Spleen (tissue), 11 donors: ENCODE results near the gene ACBD6. TPM values are rescaled to one million over a fixed set of nuclear protein-coding genes. Genes with fewer than 3 reads are reported as not detected.

ENCODE experiments used
- DNase-seq: peaks from one replicate; pipeline ENCODE4 v3.0.0-alpha.2; 2020
- H3K27ac ChIP-seq, 8 donors: fragments of 200-600 bp; sonication (generic) in 7 of 8; 1 replicate in 4 of 8; 2 replicates in 4 of 8; pipeline versions ENCODE4 v1.5.0 to v1.8.0; 2016 to 2021; ENCODE audit warnings: inconsistent platforms in 4 of 8, mild to moderate bottlenecking in 4 of 8, moderate library complexity in 1 of 8
- H3K27me3 ChIP-seq, 7 donors: fragments of 200-600 bp; sonication (generic) in 6 of 7; replicated peaks in 1 of 7; 1 replicate in 4 of 7; 2 replicates in 3 of 7; pipeline versions ENCODE4 v1.5.0 to v1.8.0; 2016 to 2021; ENCODE audit warnings: inconsistent platforms in 3 of 7, mild to moderate bottlenecking in 1 of 7
- H3K36me3 ChIP-seq, 6 donors: fragments of 200-600 bp; sonication (generic) in 5 of 6; 1 replicate in 4 of 6; 2 replicates in 2 of 6; pipeline versions ENCODE4 v1.5.0 to v1.8.0; 2016 to 2021; ENCODE audit warnings: inconsistent platforms in 2 of 6
- H3K4me1 ChIP-seq, 6 donors: fragments of 200-600 bp; sonication (generic) in 5 of 6; 1 replicate in 3 of 6; 2 replicates in 3 of 6; pipeline versions ENCODE4 v1.5.0 to v1.8.0; 2016 to 2021; ENCODE audit warnings: inconsistent platforms in 3 of 6
- H3K4me3 ChIP-seq, 8 donors: fragments of 200-600 bp; sonication (generic) in 7 of 8; 1 replicate in 4 of 8; 2 replicates in 4 of 8; pipeline versions ENCODE4 v1.5.0 to v1.8.0; 2016 to 2021; ENCODE audit warnings: inconsistent platforms in 4 of 8, mild to moderate bottlenecking in 4 of 8, moderate library complexity in 2 of 8
- H3K9me3 ChIP-seq, 8 donors: fragments of 200-600 bp; sonication (generic) in 7 of 8; 1 replicate in 4 of 8; 2 replicates in 4 of 8; pipeline versions ENCODE4 v1.5.0 to v1.8.0; 2016 to 2021; ENCODE audit warnings: inconsistent platforms in 4 of 8
- POLR2A ChIP-seq, 3 donors: fragments of 450-650 bp; IDR thresholded peaks; one replicate each; pipeline ENCODE4 v1.5.1; 2017; ENCODE audit warnings: antibody characterized with exemption in 3 of 3, mild to moderate bottlenecking in 1 of 3
- POLR2AphosphoS5 ChIP-seq, 3 donors: sonication (generic); formaldehyde crosslinking; IDR thresholded peaks; one replicate each; pipeline ENCODE4 v1.5.1; 2017; ENCODE audit warnings: antibody characterized with exemption in 3 of 3
- WGBS, 5 donors: extraction: QIAGEN DNeasy Blood & Tissue Kit in 3 of 5; methylation state at CpG; one replicate each; pipeline versions ENCODE4 v1.1.5 to v1.1.7; 2013 to 2018; 5-methylcytosine and 5-hydroxymethylcytosine counted together
- intact Hi-C: fragments of 100-400 bp; cut with DNase I; formaldehyde crosslinking; loops from one replicate; pipeline ENCODE4 v1.15.0; 2023; ENCODE audit warnings: low total_unique reads
- polyA plus RNA-seq, 3 donors: library from polyadenylated mRNA; stranded (reverse); fragments of 200-250 nt; gene quantifications; one replicate each; pipeline ENCODE4 v1.2.1, GENCODE V29; 2013
- total RNA-seq, 7 donors: library from RNA; depleted of rRNA in 3 of 7; stranded (reverse); fragments of >200 nt in 3 of 7; fragmentation: NEBNext Ultra II Directional in 4 of 7; extraction: Animal tissue kit (Norgen Biotek cat#: 25700) in 4 of 7; gene quantifications; one replicate each; pipeline versions ENCODE4 v1.1.0 to v1.2.1, GENCODE V29; 2016 to 2021
- TF ChIP-seq, protein P1 (sequence below), 11 experiments: fragments of 200-600 bp in 7 of 11; fragments of 450-650 bp in 4 of 11; sonication (generic) in 4 of 11; IDR thresholded peaks in 8 of 11; conservative IDR thresholded peaks in 3 of 11; 1 replicate in 7 of 11; 2 replicates in 4 of 11; pipeline versions ENCODE4 v1.4.0 to v1.8.0; 2016 to 2021; ENCODE audit warnings: antibody characterized with exemption in 11 of 11, inconsistent platforms in 4 of 11, mild to moderate bottlenecking in 1 of 11
- donor health status: healthy with polysubstance abuse.
- donor health status: DM: no; HTN: no; CAD: no; lungs with moderate emphysema.
- donor health status: DM: no; HTN: no; CAD: no.
- donor health status: Bipolar disorder and iron deficiency.
- donor health status: healthy.
- donor health status: DM: no; HTN: no; CAD: no.
- donor health status: DM: yes; HTN: yes; CAD: no.

Gene ACBD6
- total and polyA plus RNA-seq, 10 donors, result 27.2 to 62.9 (median 38.3) TPM

- H3K27me3 ChIP-seq, result no peaks in the 10 kb centered on the region
- H3K4me1 ChIP-seq, result no peaks in the 10 kb centered on the region
- H3K9me3 ChIP-seq, result no peaks in the 10 kb centered on the region
- no peak overlapping the region for H3K27ac ChIP-seq
- intact Hi-C loops, result no loop called here
- no peak for DNase-seq
- TF ChIP-seq, protein P1, sequence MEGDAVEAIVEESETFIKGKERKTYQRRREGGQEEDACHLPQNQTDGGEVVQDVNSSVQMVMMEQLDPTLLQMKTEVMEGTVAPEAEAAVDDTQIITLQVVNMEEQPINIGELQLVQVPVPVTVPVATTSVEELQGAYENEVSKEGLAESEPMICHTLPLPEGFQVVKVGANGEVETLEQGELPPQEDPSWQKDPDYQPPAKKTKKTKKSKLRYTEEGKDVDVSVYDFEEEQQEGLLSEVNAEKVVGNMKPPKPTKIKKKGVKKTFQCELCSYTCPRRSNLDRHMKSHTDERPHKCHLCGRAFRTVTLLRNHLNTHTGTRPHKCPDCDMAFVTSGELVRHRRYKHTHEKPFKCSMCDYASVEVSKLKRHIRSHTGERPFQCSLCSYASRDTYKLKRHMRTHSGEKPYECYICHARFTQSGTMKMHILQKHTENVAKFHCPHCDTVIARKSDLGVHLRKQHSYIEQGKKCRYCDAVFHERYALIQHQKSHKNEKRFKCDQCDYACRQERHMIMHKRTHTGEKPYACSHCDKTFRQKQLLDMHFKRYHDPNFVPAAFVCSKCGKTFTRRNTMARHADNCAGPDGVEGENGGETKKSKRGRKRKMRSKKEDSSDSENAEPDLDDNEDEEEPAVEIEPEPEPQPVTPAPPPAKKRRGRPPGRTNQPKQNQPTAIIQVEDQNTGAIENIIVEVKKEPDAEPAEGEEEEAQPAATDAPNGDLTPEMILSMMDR (IDR thresholded peaks at IDR 0.05 in 8 of 11, conservative IDR thresholded peaks at IDR 0.05 in 3 of 11), result no peak
- TF ChIP-seq POLR2AphosphoS5 (IDR thresholded peaks at IDR 0.05) (no peak), POLR2A (IDR thresholded peaks at IDR 0.05) (no peak)
- peaks cover 0 to 79% (median 16%) of the 10 kb centered on the region in 6 donors for H3K36me3 ChIP-seq
- 77 to 87% (median 83%) methylated on average over 2 of the region's 2 CpGs for WGBS, 5 donors
- H3K4me3 ChIP-seq, result no peak overlapping the region
These were observed 13.7 kb downstream of the ACBD6 start for GRCh38 chr1:180488661-180489060.

GRCh38 chr1:180486092-180486491 is 16.3 kb downstream of the ACBD6 start:
- no peak for TF ChIP-seq POLR2A (IDR thresholded peaks at IDR 0.05)
- TF ChIP-seq POLR2AphosphoS5 (IDR thresholded peaks at IDR 0.05), result no peak
- TF ChIP-seq, protein P1 (IDR thresholded peaks at IDR 0.05 in 8 of 11, conservative IDR thresholded peaks at IDR 0.05 in 3 of 11), result no peak
- intact Hi-C loops, result no loop called here
- no peak overlapping the region for H3K4me3 ChIP-seq
- H3K27me3 ChIP-seq, result no peaks in the 10 kb centered on the region
- 87 to 96% (median 94%) methylated on average over 1 of the region's 1 CpG for WGBS, 5 donors
- DNase-seq, result no peak
- H3K9me3 ChIP-seq, result no peaks in the 10 kb centered on the region
- H3K4me1 ChIP-seq, result peaks cover 0 to 12% (median 8%) of the 10 kb centered on the region in 6 donors
- no peak overlapping the region for H3K27ac ChIP-seq
- H3K36me3 ChIP-seq, result peaks cover 0 to 62% (median 10%) of the 10 kb centered on the region in 6 donors

DNA sequence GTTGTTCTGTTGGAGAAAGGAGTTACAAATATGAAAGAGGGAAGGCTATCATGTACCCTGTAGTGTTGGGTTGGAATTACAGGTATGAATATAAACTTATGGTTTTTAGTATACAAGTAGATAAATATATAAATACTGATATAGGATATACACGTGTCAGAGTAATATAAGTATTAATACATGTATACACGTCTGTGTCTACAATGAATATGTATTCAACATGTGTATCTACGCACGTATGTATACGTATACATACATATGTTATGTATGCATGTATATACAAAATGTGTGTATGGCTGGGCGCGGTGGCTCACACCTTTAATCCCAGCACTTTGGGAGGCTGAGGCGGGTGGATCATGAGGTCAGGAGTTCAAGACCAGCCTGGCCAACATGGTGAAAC is 17.9 kb downstream of the ACBD6 start:
- 94 to 98% (median 96%) methylated on average over 8 of the region's 8 CpGs for WGBS, 5 donors
- H3K4me1 ChIP-seq, result peaks cover 0 to 12% (median 8%) of the 10 kb centered on the region in 6 donors
- no peaks in the 10 kb centered on the region for H3K9me3 ChIP-seq
- intact Hi-C loops, result no loop called here
- no peak for TF ChIP-seq POLR2A (IDR thresholded peaks at IDR 0.05)
- TF ChIP-seq, protein P1 (IDR thresholded peaks at IDR 0.05 in 8 of 11, conservative IDR thresholded peaks at IDR 0.05 in 3 of 11), result no peak
- TF ChIP-seq POLR2AphosphoS5 (IDR thresholded peaks at IDR 0.05), result no peak
- H3K27me3 ChIP-seq, result no peaks in the 10 kb centered on the region
- H3K36me3 ChIP-seq, result peaks cover 2 to 51% (median 12%) of the 10 kb centered on the region in 6 donors
- no peak for DNase-seq
- H3K4me3 ChIP-seq, result no peak overlapping the region
- H3K27ac ChIP-seq, result no peak overlapping the region

- Histone ChIP-seq H3K36me3 (peaks cover 2 to 46% (median 18%) of the 10 kb centered on the region in 6 donors), H3K4me1 (peaks cover 0 to 12% (median 8%) of the 10 kb centered on the region in 6 donors), H3K27me3 (no peaks in the 10 kb centered on the region), H3K9me3 (no peaks in the 10 kb centered on the region), H3K27ac (no peak overlapping the region), H3K4me3 (no peak overlapping the region)
- TF ChIP-seq POLR2AphosphoS5 (IDR thresholded peaks at IDR 0.05) (no peak), POLR2A (IDR thresholded peaks at IDR 0.05) (no peak)
- TF ChIP-seq, protein P1 (IDR thresholded peaks at IDR 0.05 in 8 of 11, conservative IDR thresholded peaks at IDR 0.05 in 3 of 11), result peak; percentile 29 to 84 (median 72)
- 24 to 29% (median 25%) methylated on average over 10 of the region's 10 CpGs for WGBS, 5 donors
- intact Hi-C loops, result no loop called here
- no peak for DNase-seq
These were observed 19.7 kb downstream of the ACBD6 start for GRCh38 chr1:180482425-180483275.
